Fibroblast of villous mesenchyme (primary cell): ENCODE measurements around the gene MTOR. TPM values are rescaled to one million over a fixed set of nuclear protein-coding genes. Genes with fewer than 3 reads are reported as not detected.

Experiments
- DNase-seq: peaks from one replicate; pipeline ENCODE4 v3.0.0-alpha.2; 2010; ENCODE audit warnings: low read depth
- H3K4me3 ChIP-seq: 2 replicates; pipeline ENCODE4 v1.5.1; 2011; ENCODE audit warnings: low read depth, mild to moderate bottlenecking, low read length
- total RNA-seq: library from RNA; depleted of rRNA; stranded (reverse); fragments of >200 nt; gene quantifications from 2 replicates; pipeline ENCODE4 v1.2.3, GENCODE V29; 2012
- TF ChIP-seq, protein P1 (sequence below): IDR thresholded peaks from 2 replicates; pipeline ENCODE4 v1.5.1; 2012; ENCODE audit warnings: low read depth, mild to moderate bottlenecking, low read length; ENCODE audit not compliant: insufficient read depth

Gene MTOR
- total RNA-seq, 1 donor = 47.5 TPM

DNA sequence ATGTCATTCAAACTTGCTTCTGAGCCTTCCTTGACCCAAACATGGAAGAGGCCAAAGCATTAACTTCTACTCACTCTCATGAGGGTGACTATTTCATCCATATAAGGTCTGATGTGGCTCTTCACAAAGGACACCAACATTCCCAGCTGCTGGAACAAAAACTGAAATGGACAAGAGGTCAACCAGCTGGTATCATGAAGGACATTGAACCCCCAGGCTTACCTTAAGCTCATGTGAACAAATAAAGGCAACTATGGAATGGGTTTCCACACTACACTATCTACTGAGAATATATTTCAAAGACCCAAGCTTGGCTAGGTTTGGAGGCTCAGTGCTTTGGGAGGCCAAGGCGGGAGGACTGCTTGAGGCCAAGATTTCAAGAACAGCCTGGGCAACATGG is 46.3 kb downstream of the MTOR start:
- DNase-seq = no peak
- TF ChIP-seq, protein P1, sequence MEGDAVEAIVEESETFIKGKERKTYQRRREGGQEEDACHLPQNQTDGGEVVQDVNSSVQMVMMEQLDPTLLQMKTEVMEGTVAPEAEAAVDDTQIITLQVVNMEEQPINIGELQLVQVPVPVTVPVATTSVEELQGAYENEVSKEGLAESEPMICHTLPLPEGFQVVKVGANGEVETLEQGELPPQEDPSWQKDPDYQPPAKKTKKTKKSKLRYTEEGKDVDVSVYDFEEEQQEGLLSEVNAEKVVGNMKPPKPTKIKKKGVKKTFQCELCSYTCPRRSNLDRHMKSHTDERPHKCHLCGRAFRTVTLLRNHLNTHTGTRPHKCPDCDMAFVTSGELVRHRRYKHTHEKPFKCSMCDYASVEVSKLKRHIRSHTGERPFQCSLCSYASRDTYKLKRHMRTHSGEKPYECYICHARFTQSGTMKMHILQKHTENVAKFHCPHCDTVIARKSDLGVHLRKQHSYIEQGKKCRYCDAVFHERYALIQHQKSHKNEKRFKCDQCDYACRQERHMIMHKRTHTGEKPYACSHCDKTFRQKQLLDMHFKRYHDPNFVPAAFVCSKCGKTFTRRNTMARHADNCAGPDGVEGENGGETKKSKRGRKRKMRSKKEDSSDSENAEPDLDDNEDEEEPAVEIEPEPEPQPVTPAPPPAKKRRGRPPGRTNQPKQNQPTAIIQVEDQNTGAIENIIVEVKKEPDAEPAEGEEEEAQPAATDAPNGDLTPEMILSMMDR = no peak
- no peak overlapping the region for H3K4me3 ChIP-seq

DNA sequence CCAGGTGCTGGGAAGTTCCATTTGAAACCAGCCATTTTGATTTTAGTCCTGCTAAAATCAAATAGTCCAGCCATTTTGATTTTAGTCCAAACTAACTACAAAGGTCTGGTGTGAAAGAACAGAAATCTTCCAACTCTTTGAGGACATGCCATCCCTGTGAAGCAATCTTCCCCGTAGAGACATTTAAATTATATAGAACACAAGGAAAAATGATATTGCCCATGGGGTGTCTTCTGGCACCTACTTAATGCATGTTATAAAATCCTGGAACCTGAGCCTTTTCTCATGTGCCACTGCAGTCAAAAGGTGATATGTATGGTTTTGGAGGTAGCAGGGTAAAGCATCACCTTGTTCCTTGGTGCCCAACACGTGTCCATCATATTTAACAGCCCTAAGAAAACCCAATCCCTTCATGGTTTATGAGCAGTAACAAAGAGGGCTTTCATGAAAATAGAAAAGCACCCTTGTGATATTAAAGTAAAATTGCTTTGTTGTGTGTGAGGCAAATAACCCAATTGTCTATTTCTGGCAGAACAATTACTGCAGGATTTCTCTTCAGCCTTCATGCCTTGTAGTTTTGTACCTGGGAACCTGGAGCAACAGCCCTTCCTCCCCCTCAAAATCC is 46.9 kb downstream of the MTOR start:
- TF ChIP-seq, protein P1 = no peak

DNA sequence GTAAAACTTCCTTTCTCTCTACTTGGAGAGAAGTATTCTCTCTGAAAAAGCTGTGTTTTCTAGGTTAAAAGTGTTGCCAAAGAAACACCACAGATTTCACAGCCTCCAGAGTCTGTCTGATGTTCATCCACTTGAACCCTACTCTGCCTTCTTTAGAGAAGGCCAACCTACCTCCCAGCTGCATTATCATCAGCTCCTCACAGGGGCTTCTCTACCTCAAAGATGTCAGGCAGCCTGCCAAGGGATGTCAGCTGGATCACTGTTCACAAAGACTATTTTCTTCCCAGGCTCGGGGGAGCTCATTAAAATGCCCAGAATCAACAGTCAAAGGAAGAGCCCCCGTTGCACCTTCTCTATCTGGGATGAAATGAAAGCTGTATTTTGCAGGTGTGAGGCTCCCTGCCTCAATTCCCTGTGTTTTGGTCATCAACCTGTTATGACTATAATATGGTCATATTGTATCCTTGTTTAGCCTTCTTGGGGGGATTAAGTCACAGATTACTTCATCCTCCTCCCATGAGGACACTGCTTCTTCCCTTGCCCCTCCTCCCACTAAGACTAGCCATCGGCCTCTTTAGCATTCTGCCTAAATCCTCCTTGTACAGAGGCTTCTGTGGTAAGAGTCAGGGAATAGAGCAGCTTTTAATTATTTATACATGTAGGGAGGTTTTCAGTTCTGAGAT is 47.5 kb downstream of the MTOR start:
- TF ChIP-seq, protein P1 = no peak
- DNase-seq = no peak
- no peak overlapping the region for H3K4me3 ChIP-seq

More for the DNA sequence above, 46.9 kb downstream of the MTOR start:
- no peak overlapping the region for H3K4me3 ChIP-seq
- no peak for DNase-seq

DNA sequence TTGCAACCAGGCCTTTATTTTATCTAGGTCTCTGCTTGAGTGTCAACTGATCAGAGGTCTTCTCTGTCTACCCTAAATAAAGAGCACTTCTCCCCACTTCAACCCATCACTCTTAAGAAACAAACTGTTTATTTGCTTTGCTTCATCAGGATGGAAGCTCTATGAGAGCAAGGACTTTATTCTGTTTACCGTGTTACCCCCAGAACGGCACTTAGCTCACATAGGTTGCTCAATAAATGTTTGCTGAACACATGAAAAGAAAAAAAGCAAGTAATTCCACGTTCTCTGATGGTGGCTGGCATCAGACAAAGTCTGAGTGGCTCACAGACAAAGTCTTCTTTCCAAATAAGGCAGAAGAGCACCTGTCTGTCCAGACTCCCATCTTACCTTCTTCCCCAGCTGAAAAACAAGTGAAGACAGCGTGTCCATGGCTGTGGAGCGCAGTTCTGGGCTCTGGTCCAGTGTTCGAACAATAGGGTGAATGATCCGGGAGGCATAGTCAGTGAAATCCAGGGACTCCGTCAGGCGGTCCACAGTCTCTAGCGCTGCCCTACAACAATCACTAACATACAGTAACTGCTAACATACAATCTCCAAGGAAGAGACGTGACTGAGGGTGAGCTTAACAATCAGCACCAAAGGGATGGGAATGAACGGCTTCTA is 50.3 kb downstream of the MTOR start:
- TF ChIP-seq, protein P1 = no peak
- no peak for DNase-seq
- no peak overlapping the region for H3K4me3 ChIP-seq

DNA sequence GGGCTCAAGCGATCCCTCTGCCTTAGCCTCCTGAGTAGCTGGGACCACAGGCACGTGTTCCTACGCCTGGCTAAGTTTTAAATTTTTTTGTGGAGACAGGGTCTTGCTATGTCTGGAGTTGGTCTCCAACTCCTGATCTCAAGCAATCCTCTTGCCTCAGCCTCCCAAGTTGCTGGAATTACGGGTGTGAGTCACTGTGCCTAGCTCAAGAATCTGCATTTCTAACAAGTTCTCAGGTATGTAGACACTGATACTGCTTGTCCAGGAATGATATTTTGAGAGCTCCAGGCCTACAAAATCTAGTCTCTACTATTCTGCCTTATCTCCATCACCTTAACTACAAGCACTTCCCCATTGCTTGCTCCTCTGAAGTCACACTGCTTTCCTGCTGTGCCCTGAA is 50.9 kb downstream of the MTOR start:
- H3K4me3 ChIP-seq = no peak overlapping the region
- no peak for DNase-seq
- TF ChIP-seq, protein P1 = no peak

DNA sequence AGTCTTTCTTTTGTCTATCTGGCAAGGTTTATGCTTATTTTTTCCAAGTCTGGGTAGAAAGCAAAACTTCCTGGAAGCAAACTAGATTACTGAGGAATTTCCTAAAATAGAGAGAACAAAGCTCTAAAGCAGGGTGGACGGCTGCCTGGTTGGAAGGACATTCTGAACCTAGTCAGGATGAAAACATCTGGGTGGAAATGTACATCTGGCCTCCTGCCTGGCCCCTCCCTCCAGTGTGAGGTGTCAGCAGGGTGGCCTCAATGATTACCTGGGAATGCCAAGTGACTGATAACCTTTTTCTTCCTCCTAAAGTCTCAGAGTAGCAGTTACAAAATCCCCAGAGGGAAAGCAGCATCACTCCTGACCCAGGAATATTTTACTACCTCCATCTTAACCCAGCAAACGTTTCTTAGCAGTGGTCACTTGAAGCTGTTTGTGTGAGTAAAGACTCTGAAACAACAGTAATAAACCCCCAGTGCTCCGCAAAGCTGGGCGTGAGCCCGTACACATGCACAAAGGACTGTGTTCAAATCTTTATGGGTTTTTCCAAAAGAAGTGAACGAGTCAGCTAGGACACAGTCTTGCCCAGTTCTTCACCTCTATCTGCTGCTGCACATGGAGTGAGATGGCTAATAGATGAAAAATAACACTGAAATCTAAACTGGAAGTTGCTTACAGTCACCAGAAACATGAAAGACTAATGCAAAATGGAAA is 54.3 kb downstream of the MTOR start:
- no peak for DNase-seq
- no peak overlapping the region for H3K4me3 ChIP-seq
- TF ChIP-seq, protein P1 = no peak
